GM12874 (cell line): ENCODE results near the gene STK10.

Experiments
- CTCF ChIP-seq: IDR thresholded peaks from 2 replicates; pipeline ENCODE4 v1.5.1; 2011; ENCODE audit warnings: low read depth, mild to moderate bottlenecking, control low read depth, low read length, moderate library complexity; ENCODE audit not compliant: insufficient read depth

Gene STK10

DNA sequence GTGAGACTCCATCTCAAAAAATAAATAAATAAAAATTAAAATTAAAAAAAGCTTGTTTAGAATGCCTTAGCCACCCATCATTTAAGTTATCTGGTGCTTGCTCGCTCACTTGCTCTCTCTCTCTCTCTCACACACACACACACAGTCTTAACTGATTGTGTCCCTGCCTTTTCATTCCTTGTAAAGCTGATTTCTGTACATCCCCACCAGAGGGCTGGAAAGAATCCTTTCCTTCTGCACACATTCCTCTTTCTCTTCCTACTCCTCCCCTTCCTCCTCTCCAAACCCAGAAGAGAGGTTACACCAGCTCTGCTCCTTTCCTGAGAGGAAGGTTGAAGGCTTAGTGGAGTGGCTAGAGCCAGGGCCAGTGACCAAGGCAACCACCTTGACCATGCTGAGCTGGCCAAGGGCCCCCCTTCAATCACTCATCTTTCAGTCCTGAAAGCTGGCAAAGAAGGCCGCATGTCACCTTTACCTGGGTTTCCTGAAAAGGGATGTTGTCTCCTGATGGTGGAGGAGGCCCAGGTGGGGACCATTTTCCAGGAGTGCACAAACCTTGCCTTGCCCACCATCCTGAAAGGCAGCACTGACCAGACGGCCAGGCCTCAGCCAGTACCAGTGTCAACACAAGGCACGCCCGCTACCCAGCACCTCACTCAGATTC lies 25.6 kb downstream of the STK10 start:
- no peak for TF ChIP-seq CTCF

DNA sequence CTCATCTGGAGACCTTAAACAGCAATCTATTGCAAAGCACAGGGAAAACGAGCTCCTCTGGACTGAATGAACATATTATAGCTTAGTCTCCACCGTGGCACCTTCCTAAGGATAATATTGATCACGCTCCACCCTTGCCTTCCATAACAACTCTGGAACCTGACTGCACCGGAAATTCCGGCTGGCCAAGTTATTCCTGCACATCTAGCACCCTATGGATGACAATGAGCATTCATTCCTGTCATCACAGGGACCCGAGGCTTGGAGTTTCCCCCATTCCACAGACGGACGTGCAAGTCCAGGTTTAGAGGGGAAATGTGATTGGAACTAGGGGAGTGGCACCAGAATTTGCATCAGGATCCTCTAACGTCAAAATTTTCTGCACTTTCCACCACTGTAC lies 27.5 kb downstream of the STK10 start:
- no peak for TF ChIP-seq CTCF

DNA sequence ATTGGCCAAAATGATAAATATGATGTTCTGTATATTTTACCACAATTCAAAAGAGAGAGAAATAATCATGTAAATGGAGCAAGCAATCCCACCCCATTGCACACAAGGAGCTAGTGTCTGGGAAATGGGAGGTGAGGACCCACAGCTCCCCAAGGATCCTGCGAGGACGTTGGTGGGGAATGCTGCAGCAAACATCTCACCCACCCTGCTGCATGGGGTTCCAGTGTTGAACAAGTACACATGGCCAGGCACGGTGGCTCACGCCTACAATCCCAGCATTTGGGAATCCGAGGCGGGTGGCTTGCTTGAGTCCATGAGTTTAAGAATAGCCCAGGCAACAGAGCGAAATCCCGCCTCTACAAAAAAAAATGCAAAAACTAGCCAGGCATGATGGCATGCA lies 29.0 kb downstream of the STK10 start:
- no peak for TF ChIP-seq CTCF

DNA sequence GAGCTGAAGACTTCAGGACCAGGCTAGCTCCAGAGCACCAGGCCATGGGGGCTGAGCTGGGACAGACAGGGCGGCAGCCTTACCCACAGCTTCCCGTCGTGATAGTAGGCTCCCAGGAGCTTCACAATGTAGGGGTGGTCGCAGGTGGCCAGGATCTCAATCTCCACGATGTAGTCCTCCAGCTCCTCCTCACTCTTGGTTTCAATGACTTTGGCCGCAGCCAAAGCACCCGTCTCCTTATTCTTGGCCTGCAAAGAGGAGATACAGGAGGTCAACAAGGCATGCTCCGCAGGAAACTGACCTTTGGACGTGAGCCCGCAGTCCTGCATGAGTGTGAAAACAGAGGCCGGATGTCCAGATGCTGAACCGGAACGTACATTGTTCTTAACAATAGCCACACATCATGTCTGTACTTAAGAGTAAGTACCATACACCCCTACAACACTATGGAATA lies 31.5 kb downstream of the STK10 start:
- no peak for TF ChIP-seq CTCF

DNA sequence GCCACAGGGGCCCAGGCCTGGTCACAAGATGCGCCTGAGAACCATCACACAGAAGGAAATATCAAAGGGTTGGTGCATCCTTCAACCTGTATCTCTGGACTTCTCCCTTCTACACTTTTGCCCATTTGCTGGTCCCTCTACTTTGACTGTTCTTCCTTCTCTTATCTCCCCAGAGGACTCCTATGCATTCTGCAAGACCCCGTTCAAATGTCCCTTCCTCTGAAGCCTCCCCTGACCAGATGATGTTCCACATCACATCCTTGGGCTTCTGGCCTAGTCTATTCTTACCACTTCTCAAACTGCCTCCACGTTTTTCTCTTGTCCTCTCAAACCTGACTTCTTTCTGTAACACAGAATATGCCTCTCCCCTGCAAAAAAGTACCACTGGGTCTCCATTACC lies 34.3 kb downstream of the STK10 start:
- no peak for TF ChIP-seq CTCF

DNA sequence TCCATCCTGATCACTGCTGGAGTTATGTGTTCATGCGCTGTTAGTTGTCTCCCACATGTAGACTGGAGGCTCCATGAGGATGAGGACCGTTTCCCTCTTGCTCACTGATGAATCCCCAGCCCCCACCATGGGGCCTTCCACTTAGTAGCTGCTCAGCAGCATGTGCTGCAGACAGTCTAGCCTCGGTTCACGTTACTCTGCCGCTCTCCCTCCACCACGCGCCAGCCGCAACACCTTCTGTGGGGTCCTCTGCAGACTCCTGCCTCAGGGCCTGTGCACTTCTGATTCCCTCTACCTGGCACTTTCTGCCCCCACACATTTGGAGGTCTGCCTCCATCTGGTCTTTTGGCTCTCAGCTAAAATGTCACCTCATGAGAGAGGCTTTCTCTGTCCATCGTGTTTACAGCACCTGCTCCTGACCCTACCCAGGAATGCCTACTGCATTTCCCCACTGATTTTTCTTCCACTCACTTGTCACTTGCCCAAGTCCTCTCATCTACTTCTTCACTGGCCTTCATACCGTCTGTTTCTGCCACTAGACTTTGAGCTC lies 36.3 kb downstream of the STK10 start:
- no peak for TF ChIP-seq CTCF

DNA sequence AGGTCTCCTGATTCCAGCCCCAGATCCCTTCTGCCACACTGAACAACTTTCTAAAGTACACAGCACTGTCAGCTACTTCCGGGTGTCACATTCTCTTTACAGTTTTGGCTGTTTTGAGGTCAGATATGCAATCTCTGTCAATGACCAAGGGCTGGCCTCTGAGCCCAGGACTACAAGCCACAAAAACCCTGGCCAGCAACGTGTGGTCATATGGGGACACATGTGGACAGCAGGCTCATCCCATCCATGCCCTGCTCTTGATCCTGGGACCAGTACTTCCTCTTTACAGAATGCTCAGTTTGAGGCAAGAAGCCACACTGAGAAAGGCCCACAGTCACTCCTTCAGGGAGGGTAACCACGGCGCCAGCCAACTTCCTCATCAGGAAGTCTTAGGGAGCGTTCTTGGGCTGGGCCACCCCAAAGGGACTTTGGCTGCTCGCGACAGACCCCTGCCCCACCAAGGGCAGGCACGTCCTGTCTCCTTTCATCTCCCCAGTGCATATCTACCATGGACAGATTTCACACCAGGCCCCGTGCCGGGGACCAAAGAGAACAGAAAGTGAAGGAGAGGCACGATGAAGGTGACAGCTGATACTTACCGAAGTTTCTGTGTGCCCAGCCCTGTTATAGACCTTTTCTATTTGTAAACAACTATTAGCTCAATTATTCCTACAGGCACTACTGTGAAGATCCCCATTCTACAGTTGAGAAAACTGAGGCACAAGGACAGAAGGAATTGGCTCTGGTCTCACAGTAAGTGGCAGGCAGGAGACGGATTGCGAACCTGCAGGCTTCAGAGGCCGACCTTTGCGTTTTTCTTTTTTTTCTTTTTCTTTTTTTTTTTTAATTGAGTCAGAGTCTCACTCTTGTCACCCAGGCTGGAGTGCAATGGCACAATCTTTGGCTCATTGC lies 37.3 kb downstream of the STK10 start:
- no peak for TF ChIP-seq CTCF
